RWPE2 (cell line): ENCODE data around the gene NKIRAS1.

Source experiments
- ATAC-seq: fragments of 200-7000 bp; cut with Tn5 transposase; 3 replicates; pipeline ENCODE4 v1.9.1; 2021; ENCODE audit warnings: low read depth
- DNase-seq: peaks from one replicate; pipeline ENCODE4 v3.0.0-alpha.2; 2020; ENCODE audit warnings: low spot score
- H3K27ac ChIP-seq: fragments of 450-650 bp; 2 replicates; pipeline ENCODE4 v1.5.1; 2017; ENCODE audit warnings: mild to moderate bottlenecking; ENCODE audit not compliant: poor library complexity, severe bottlenecking
- H3K27me3 ChIP-seq: fragments of 250-450 bp; sonication (Bioruptor Pico); 2 replicates; pipeline ENCODE4 v1.5.1; 2021; ENCODE audit warnings: mild to moderate bottlenecking, moderate library complexity; ENCODE audit not compliant: insufficient read depth, poor library complexity, severe bottlenecking
- H3K36me3 ChIP-seq: fragments of 250-450 bp; sonication (Bioruptor Pico); 2 replicates; pipeline ENCODE4 v1.5.1; 2020; ENCODE audit warnings: low read depth, mild to moderate bottlenecking, moderate library complexity
- H3K4me1 ChIP-seq: fragments of 250-450 bp; sonication (Bioruptor Pico); 2 replicates; pipeline ENCODE4 v1.5.1; 2021; ENCODE audit warnings: mild to moderate bottlenecking, moderate library complexity; ENCODE audit not compliant: insufficient read depth, poor library complexity, severe bottlenecking
- H3K4me3 ChIP-seq: fragments of 250-450 bp; sonication (Bioruptor Pico); 2 replicates; pipeline ENCODE4 v1.5.1; 2021; ENCODE audit warnings: mild to moderate bottlenecking, moderate library complexity; ENCODE audit not compliant: severe bottlenecking
- H3K9me3 ChIP-seq: fragments of 250-450 bp; sonication (Bioruptor Pico); 2 replicates; pipeline ENCODE4 v1.5.1; 2021; ENCODE audit warnings: mild to moderate bottlenecking, moderate library complexity; ENCODE audit not compliant: severe bottlenecking
- TF ChIP-seq, protein P1 (sequence below): fragments of 450-650 bp; IDR thresholded peaks from one replicate; pipeline ENCODE4 v1.5.1; 2017; ENCODE audit warnings: mild to moderate bottlenecking, moderate library complexity; ENCODE audit not compliant: poor library complexity, severe bottlenecking

NKIRAS1 gene

DNA sequence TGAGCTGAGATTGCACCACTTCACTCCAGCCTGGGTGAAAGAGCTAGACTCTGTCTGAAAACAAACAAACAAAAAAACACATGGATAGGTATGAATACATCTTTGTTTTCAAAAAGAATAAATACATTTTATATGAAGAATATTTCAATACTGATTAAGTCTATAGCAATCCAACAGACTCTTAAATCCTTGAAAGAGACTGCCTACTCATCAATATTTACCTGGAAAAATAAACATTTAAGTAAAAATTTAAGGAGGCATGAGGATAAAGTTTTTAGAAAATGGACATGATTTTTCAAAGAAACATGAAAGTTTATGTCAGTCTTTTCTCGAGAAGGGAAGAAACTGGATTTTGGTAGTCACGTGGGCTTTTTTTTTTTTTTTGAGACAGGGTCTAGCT, 5.4 kb downstream of the NKIRAS1 start:
- Histone ChIP-seq H3K9me3 (no peaks in the 10 kb centered on the region), H3K36me3 (peaks cover 4% of the 10 kb centered on the region; the same call in 1 of the 2 replicates), H3K4me3 (no peak overlapping the region), H3K27me3 (no peaks in the 10 kb centered on the region), H3K27ac (no peak overlapping the region), H3K4me1 (peaks cover 9% of the 10 kb centered on the region)
- DNase-seq, result no peak
- ATAC-seq, result no peak
- TF ChIP-seq, protein P1, sequence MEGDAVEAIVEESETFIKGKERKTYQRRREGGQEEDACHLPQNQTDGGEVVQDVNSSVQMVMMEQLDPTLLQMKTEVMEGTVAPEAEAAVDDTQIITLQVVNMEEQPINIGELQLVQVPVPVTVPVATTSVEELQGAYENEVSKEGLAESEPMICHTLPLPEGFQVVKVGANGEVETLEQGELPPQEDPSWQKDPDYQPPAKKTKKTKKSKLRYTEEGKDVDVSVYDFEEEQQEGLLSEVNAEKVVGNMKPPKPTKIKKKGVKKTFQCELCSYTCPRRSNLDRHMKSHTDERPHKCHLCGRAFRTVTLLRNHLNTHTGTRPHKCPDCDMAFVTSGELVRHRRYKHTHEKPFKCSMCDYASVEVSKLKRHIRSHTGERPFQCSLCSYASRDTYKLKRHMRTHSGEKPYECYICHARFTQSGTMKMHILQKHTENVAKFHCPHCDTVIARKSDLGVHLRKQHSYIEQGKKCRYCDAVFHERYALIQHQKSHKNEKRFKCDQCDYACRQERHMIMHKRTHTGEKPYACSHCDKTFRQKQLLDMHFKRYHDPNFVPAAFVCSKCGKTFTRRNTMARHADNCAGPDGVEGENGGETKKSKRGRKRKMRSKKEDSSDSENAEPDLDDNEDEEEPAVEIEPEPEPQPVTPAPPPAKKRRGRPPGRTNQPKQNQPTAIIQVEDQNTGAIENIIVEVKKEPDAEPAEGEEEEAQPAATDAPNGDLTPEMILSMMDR, result no peak

DNA sequence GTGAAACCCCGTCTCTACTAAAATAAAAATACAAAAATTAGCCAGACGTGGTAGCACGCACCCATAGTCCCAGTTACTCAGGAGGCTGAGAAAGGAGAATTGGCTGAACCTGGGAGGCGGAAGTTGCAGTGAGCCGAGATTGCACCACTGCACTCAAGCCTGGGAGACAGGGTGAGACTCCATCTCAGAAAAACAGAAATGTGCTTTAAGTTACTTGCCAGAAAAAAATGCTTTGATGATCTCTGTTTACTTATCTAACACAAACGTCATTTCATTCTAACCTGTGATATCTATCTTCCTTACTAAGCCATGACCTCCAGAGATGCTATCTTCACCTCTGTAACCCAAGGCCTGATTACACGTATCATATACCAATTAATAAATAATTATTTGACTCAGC, 7.4 kb downstream of the NKIRAS1 start:
- TF ChIP-seq, protein P1, result no peak
- no peak overlapping the region for H3K27ac ChIP-seq
- DNase-seq (no peak), ATAC-seq (no peak)
- H3K36me3 ChIP-seq, result peaks cover 4% of the 10 kb centered on the region; the same call in 1 of the 2 replicates
- no peaks in the 10 kb centered on the region for H3K4me1 ChIP-seq
- no peaks in the 10 kb centered on the region for H3K27me3 ChIP-seq
- H3K4me3 ChIP-seq, result no peak overlapping the region
- no peaks in the 10 kb centered on the region for H3K9me3 ChIP-seq

DNA sequence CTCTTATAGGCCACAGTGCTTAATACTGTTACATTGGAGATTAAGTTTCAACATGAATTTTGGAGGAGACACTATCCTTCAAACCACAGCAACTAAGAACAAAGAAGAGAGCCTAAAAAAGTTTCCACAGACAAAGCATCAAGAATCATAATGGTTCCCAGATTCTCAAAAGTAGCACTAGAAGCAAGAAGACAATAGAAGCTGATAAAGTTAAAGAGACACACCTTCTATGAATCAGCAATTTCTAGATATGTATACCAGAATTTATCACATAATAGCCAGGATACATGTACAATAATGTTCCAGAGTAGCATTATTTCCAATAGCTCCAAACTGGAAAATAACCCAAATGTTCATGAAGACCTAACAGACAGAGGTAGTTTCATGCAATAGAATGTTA, 12.2 kb downstream of the NKIRAS1 start:
- peaks cover 31% of the 10 kb centered on the region for H3K36me3 ChIP-seq
- no peaks in the 10 kb centered on the region for H3K4me1 ChIP-seq
- no peaks in the 10 kb centered on the region for H3K27me3 ChIP-seq
- H3K4me3 ChIP-seq, result no peak overlapping the region
- no peak overlapping the region for H3K27ac ChIP-seq
- no peak for DNase-seq
- ATAC-seq, result no peak
- H3K9me3 ChIP-seq, result no peaks in the 10 kb centered on the region
- TF ChIP-seq, protein P1, result no peak

DNA sequence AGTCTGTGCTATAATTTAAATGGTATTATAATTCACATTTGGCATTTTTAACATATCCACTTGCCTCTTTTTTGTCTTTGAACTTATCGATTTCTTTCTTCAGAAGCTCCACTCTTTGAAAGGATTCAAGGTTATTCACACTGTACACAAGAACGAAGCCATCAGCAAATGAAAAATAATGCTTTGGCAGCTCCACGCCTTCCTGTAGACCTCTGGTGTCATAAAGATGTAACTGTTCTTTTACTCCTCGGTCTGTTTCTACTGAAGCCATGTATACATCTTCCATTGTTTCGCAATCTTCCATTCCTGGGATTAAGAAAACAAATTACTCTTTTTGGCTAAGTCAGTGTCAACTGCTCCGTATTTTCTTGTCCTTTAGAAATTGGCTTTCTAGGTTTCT, 16.0 kb downstream of the NKIRAS1 start:
- Histone ChIP-seq H3K27me3 (no peaks in the 10 kb centered on the region), H3K4me1 (no peaks in the 10 kb centered on the region), H3K27ac (no peak overlapping the region), H3K9me3 (no peaks in the 10 kb centered on the region), H3K4me3 (no peak overlapping the region), H3K36me3 (peaks cover 36% of the 10 kb centered on the region)
- ATAC-seq (no peak), DNase-seq (no peak)
- TF ChIP-seq, protein P1, result no peak

DNA sequence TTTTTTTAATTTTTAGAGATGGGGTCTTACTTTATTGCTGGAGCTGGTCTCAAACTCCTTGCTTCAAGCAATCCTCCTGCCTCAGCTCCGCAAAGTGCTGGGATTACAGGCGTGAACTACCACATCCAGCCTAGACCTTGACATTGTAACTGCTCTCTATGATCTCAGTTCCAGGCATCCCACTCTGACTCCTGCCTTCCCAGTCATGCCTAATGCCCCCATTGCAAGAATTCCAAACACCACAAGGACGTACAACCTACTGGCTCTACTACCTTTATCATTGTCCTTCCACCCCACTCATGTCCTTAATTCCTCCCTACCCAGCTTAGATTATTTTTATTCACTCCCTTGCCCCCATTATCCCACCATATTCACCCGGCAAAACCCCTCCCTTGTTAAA, 21.6 kb downstream of the NKIRAS1 start:
- Histone ChIP-seq H3K4me1 (no peaks in the 10 kb centered on the region), H3K36me3 (peaks cover 30% of the 10 kb centered on the region), H3K27me3 (no peaks in the 10 kb centered on the region), H3K27ac (no peak overlapping the region), H3K9me3 (no peaks in the 10 kb centered on the region), H3K4me3 (no peak overlapping the region)
- no peak for ATAC-seq
- TF ChIP-seq, protein P1, result no peak
- DNase-seq, result no peak
